Panc1 (cell line): Measurements from ENCODE around the gene CCDC92B. TPM values are rescaled to one million over a fixed set of nuclear protein-coding genes. Genes with fewer than 3 reads are reported as not detected.

Experiments used
- ATAC-seq: fragments of 200-7000 bp; cut with Tn5 transposase; 2 replicates; pipeline ENCODE4 v1.9.1; 2020; ENCODE audit warnings: mild to moderate bottlenecking, moderate library complexity
- BruUV-seq: library from RNA; stranded (reverse); fragments of 400-500 nt; replicated peaks from 2 replicates; lab custom pipeline; 2021; lab: Mats Ljungman, UMichigan
- CTCF ChIA-PET: fragments of 300-600 bp; sonication (Branson Sonifier 250); formaldehyde crosslinking; loops from one replicate; lab custom pipeline; 2022; ENCODE audit warnings: antibody characterized with exemption; lab: Charles Lee
- POLR2A ChIA-PET: fragments of 300-600 bp; sonication (Branson Sonifier 250); formaldehyde crosslinking; loops from one replicate; lab custom pipeline; 2022; ENCODE audit warnings: antibody characterized with exemption; lab: Charles Lee
- DNase-seq: peaks from one replicate; pipeline ENCODE4 v3.0.0-alpha.2; 2010; ENCODE audit warnings: low read depth, low spot score
- H3K27ac ChIP-seq: 2 replicates; pipeline ENCODE4 v1.5.1; 2011; ENCODE audit warnings: mild to moderate bottlenecking, low read length, inconsistent platforms
- H3K27me3 ChIP-seq: fragments of 200-500 bp; sonication (Bioruptor generic); 2 replicates; pipeline ENCODE4 v1.6.0; 2014; ENCODE audit warnings: low read length, inconsistent platforms; ENCODE audit not compliant: control insufficient read depth, insufficient read depth
- H3K36me3 ChIP-seq: fragments of 200-500 bp; sonication (Bioruptor generic); 2 replicates; pipeline ENCODE4 v1.5.1; 2014; ENCODE audit warnings: inconsistent platforms, mild to moderate bottlenecking, low read length, moderate library complexity; ENCODE audit not compliant: control insufficient read depth, insufficient read depth
- H3K4me1 ChIP-seq: 2 replicates; pipeline ENCODE4 v1.5.1; 2011; ENCODE audit warnings: inconsistent platforms, mild to moderate bottlenecking, low read length, moderate library complexity; ENCODE audit not compliant: control insufficient read depth, insufficient read depth
- H3K4me3 ChIP-seq, 2 experiments: 2 replicates each; pipeline ENCODE4 v1.5.1; 2011 to 2012; ENCODE audit warnings: low read depth in 2 of 2, low read length in 2 of 2, mild to moderate bottlenecking in 2 of 2, inconsistent platforms in 1 of 2, moderate library complexity in 1 of 2
- H3K9me3 ChIP-seq: fragments of 200-500 bp; sonication (Bioruptor generic); 2 replicates; pipeline ENCODE4 v1.5.1; 2014; ENCODE audit warnings: low read depth, mild to moderate bottlenecking, inconsistent platforms, low read length, moderate library complexity; ENCODE audit not compliant: control insufficient read depth, insufficient read depth
- POLR2AphosphoS5 ChIP-seq: IDR thresholded peaks from 2 replicates; pipeline ENCODE4 v1.6.1; 2012; ENCODE audit warnings: mild to moderate bottlenecking, low read depth, low read length, moderate library complexity
- SIN3A ChIP-seq: IDR thresholded peaks from 2 replicates; pipeline ENCODE4 v1.6.1; 2012; ENCODE audit warnings: low read depth, mild to moderate bottlenecking, low read length, moderate library complexity, borderline replicate concordance; ENCODE audit not compliant: insufficient read depth
- TCF7L2 ChIP-seq: IDR thresholded peaks from 2 replicates; pipeline ENCODE4 v1.6.1; 2011; ENCODE audit warnings: mild to moderate bottlenecking, low read depth, low read length, inconsistent platforms
- in situ Hi-C: cut with HindIII; loops from 2 replicates; pipeline ENCODE4 v1.10.0; 2016; ENCODE audit warnings: low sequenced_read_pairs, low pct_unique_long_range_greater_than_20kb
- intact Hi-C: fragments of 100-400 bp; cut with micrococcal nuclease; formaldehyde crosslinking; loops from one replicate; pipeline ENCODE4 v1.10.0; 2022; ENCODE audit not compliant: unreplicated experiment
- total RNA-seq: library from RNA; stranded (reverse); gene quantifications from one replicate; pipeline ENCODE4 v1.2.1, GENCODE V29; 2021; ENCODE audit not compliant: unreplicated experiment
- TF ChIP-seq, protein P1 (sequence below), 2 experiments: IDR thresholded peaks; 2 replicates each; pipeline ENCODE4 v1.6.1; 2011 to 2012; ENCODE audit warnings: low read depth in 2 of 2, control low read depth in 1 of 2, low read length in 1 of 2, mild to moderate bottlenecking in 1 of 2, moderate library complexity in 1 of 2; ENCODE audit not compliant: insufficient read depth in 1 of 2
- TF ChIP-seq, protein P2 (sequence below): fragments of 450-650 bp; IDR thresholded peaks from 2 replicates; pipeline ENCODE4 v1.5.1; 2017; ENCODE audit warnings: mild to moderate bottlenecking

CCDC92B gene
- total RNA-seq, 1 experiment from 2014 or later = 0.51 TPM

DNA sequence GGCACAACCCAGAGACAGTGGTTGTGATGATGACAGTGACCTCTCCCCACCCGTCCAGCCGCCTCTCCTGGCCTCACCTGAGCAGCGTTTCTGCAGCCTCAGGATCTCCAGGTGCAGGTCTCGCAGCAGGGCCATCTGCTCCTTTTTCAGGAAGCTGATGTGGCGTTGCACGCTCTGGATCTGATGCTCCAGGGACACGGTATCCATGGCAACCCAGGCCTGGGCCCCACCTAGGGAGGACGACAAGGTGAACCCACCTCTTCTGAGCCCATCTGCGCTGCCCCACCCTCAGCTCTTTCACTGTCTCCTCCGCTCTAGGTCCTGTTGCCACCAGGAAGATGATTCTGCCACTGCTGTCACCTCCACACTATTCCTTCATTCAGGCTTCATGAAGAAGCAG, 14.5 kb downstream of the CCDC92B start:
- intact Hi-C loops (no loop called here), in situ Hi-C loops (no loop called here)
- no TSS peak for BruUV-seq
- ChIA-PET CTCF (no interaction called here), POLR2A (no interaction called here)
- no peak for DNase-seq
- H3K27me3 ChIP-seq = no peaks in the 10 kb centered on the region
- no peaks in the 10 kb centered on the region for H3K9me3 ChIP-seq
- H3K36me3 ChIP-seq = no peaks in the 10 kb centered on the region
- ATAC-seq = no peak
- H3K4me1 ChIP-seq = no peaks in the 10 kb centered on the region
- no peak for TF ChIP-seq SIN3A
- TF ChIP-seq POLR2AphosphoS5 = no peak
- no peak for TF ChIP-seq TCF7L2
- no peak overlapping the region for H3K27ac ChIP-seq
- H3K4me3 ChIP-seq = no peak overlapping the region

DNA sequence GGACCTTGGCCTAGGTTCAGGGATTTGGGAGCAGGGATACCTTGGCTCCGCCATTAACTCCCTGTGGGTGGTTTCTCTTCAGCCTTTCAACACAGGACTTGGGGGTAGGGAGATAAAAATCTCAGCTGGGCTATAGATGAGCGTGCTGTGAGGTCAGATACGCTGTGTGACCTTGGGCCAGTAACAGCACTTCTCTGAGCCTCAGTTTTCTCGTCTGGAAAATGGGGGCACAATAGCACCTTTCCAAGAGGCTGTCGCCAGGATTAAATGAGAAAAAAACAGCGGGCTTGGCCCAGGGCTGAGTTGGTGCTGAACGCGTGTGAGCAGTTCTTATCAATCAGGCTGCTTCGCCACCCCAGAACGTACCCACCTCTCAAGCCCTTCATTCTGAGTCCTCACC, 17.6 kb downstream of the CCDC92B start:
- no peaks in the 10 kb centered on the region for H3K9me3 ChIP-seq
- DNase-seq (no peak), ATAC-seq (no peak)
- H3K36me3 ChIP-seq = no peaks in the 10 kb centered on the region
- H3K4me3 ChIP-seq = no peak overlapping the region
- TF ChIP-seq TCF7L2 = no peak
- TF ChIP-seq, protein P1, sequence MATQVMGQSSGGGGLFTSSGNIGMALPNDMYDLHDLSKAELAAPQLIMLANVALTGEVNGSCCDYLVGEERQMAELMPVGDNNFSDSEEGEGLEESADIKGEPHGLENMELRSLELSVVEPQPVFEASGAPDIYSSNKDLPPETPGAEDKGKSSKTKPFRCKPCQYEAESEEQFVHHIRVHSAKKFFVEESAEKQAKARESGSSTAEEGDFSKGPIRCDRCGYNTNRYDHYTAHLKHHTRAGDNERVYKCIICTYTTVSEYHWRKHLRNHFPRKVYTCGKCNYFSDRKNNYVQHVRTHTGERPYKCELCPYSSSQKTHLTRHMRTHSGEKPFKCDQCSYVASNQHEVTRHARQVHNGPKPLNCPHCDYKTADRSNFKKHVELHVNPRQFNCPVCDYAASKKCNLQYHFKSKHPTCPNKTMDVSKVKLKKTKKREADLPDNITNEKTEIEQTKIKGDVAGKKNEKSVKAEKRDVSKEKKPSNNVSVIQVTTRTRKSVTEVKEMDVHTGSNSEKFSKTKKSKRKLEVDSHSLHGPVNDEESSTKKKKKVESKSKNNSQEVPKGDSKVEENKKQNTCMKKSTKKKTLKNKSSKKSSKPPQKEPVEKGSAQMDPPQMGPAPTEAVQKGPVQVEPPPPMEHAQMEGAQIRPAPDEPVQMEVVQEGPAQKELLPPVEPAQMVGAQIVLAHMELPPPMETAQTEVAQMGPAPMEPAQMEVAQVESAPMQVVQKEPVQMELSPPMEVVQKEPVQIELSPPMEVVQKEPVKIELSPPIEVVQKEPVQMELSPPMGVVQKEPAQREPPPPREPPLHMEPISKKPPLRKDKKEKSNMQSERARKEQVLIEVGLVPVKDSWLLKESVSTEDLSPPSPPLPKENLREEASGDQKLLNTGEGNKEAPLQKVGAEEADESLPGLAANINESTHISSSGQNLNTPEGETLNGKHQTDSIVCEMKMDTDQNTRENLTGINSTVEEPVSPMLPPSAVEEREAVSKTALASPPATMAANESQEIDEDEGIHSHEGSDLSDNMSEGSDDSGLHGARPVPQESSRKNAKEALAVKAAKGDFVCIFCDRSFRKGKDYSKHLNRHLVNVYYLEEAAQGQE (IDR thresholded peaks at IDR 0.05; ENCODE audit: insufficient read depth in 1 of 2, low read depth in 2 of 2, low read length in 1 of 2) = no peak
- no peak for TF ChIP-seq POLR2AphosphoS5
- TF ChIP-seq, protein P2, sequence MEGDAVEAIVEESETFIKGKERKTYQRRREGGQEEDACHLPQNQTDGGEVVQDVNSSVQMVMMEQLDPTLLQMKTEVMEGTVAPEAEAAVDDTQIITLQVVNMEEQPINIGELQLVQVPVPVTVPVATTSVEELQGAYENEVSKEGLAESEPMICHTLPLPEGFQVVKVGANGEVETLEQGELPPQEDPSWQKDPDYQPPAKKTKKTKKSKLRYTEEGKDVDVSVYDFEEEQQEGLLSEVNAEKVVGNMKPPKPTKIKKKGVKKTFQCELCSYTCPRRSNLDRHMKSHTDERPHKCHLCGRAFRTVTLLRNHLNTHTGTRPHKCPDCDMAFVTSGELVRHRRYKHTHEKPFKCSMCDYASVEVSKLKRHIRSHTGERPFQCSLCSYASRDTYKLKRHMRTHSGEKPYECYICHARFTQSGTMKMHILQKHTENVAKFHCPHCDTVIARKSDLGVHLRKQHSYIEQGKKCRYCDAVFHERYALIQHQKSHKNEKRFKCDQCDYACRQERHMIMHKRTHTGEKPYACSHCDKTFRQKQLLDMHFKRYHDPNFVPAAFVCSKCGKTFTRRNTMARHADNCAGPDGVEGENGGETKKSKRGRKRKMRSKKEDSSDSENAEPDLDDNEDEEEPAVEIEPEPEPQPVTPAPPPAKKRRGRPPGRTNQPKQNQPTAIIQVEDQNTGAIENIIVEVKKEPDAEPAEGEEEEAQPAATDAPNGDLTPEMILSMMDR = no peak
- TF ChIP-seq SIN3A = no peak
- no peaks in the 10 kb centered on the region for H3K27me3 ChIP-seq
- H3K27ac ChIP-seq = no peak overlapping the region
- H3K4me1 ChIP-seq = no peaks in the 10 kb centered on the region
- ChIA-PET POLR2A (no interaction called here), CTCF (interaction anchor here (0.7 kb wide), 1 partner anchor 316 kb away, joined by 3 read pairs; no protein-coding TSS in a partner anchor)
- in situ Hi-C loops (no loop called here), intact Hi-C loops (no loop called here)
- BruUV-seq = no TSS peak

DNA sequence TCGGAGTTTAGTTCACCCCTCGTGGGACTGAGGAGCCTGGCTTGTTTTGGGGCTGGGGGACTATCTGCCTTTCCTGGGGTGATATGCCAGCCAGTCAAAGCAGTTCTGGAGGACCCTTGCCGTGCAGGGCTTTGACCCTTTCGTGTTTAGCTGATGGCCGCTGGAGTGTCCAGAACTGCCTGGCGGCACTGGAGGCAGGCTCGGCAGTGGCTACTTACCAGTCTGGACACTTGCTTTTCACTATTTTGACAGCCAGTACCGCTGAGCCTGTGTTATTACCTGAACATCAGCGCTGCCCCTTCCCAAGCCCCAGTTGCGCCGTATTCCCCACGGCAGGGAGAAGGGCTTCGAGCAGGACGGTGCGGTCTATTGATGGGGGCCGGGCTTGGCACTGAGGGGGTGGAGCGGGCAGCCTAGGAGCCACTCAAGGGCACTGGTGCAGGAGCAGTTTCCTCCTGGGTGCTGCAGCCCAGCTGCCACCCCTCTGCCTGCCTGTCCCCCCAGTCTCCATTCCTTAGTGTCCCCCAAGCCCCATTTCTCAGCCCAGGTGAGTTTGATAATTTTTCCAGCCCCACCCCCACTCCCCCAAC, 18.6 kb downstream of the CCDC92B start:
- no peaks in the 10 kb centered on the region for H3K27me3 ChIP-seq
- CTCF ChIA-PET = no interaction called here
- H3K27ac ChIP-seq = no peak overlapping the region
- TF ChIP-seq, protein P1 (IDR thresholded peaks at IDR 0.05; ENCODE audit: insufficient read depth in 1 of 2, low read depth in 2 of 2, low read length in 1 of 2) = no peak
- no peak for TF ChIP-seq POLR2AphosphoS5
- TF ChIP-seq, protein P2 = no peak
- TF ChIP-seq SIN3A = no peak
- TF ChIP-seq TCF7L2 = no peak
- POLR2A ChIA-PET = no interaction called here
- no peak for DNase-seq
- H3K4me1 ChIP-seq = no peaks in the 10 kb centered on the region
- H3K9me3 ChIP-seq = no peaks in the 10 kb centered on the region
- no TSS peak for BruUV-seq
- intact Hi-C loops (no loop called here), in situ Hi-C loops (no loop called here)
- H3K36me3 ChIP-seq = no peaks in the 10 kb centered on the region
- H3K4me3 ChIP-seq = no peak overlapping the region
- 0 out of 2 replicates have a peak, but pooled peaks have one; percentile 53 for ATAC-seq
